ENCODE measurements around the gene HMGCS2.

HMGCS2 gene

DNA sequence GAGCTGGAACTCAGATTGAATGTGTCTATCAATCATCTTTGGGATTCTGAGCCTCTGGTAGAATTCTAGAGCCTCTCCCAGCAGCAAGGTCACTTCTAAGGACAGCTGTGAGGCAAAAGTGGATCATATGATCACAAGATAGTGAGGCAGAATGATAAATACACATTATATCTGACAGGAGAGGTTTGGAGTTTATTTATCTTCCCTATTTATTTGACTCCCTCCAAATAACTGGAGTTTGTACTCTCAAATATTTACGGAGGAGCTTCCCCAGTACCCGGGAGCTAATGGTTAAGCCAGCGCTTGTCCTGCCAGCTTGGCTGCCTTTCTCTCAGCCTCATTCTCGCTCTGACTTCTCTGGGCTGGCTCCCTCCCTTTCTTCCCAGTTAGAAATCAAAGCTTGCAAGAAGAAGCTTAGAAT lies 2.3 kb downstream of the HMGCS2 start:
- no peak overlapping the region for H3K4me3 ChIP-seq (ENCODE audit: control insufficient read depth, low read depth, low read length)
- no peak for DNase-seq (ENCODE audit: low read depth)
- TF ChIP-seq CTCF (conservative IDR thresholded peaks at IDR 0.05; ENCODE audit: control insufficient read depth, insufficient read depth, low read depth, low read length): no peak

DNA sequence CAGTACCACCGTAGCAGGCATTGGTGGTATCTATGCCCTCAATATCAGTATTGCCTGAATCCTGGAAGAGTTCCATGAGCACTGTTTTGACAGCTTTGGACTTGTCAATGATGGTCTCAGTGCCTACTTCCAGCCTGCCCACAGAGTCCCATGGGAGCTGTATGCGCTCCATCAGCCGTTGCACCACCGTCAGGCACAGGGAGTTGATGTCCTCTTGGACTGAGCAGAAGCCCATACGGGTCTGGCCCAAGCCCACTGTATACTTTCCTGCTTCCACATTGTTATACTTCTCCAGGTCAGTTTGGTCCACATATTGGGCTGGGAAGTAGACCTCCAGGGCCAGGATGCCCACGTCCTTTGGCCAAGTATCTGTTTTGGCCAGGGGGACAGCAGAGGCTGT lies 4.5 kb downstream of the HMGCS2 start:
- DNase-seq (ENCODE audit: low read depth): no peak
- no peak for TF ChIP-seq CTCF (conservative IDR thresholded peaks at IDR 0.05; ENCODE audit: control insufficient read depth, insufficient read depth, low read depth, low read length)
- no peak overlapping the region for H3K4me3 ChIP-seq (ENCODE audit: control insufficient read depth, low read depth, low read length)

DNA sequence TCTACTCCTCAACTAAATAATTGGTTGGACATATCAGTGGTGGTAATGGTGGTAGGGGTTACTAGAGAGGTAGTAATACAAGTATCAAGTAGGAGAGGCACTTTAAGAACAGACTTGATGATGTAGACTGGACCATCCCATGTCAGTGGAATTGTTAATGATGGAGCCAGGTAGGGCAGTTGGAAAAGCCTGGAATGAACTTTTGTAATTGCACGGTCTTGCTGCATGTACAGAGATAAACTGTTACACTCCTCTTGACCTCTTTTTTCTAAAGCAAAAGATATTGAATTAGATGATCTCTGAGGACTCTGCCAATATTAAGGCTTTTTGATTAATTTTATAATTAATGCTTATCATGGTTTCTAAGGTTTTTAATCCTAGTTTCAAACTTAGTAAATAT lies 5.8 kb downstream of the HMGCS2 start:
- H3K4me3 ChIP-seq (ENCODE audit: control insufficient read depth, low read depth, low read length): no peak overlapping the region
- DNase-seq (ENCODE audit: low read depth): no peak
- no peak for TF ChIP-seq CTCF (conservative IDR thresholded peaks at IDR 0.05; ENCODE audit: control insufficient read depth, insufficient read depth, low read depth, low read length)

- no peak for DNase-seq (ENCODE audit: low read depth)
- H3K4me3 ChIP-seq (ENCODE audit: control insufficient read depth, low read depth, low read length): no peak overlapping the region
- no peak for TF ChIP-seq CTCF (conservative IDR thresholded peaks at IDR 0.05; ENCODE audit: control insufficient read depth, insufficient read depth, low read depth, low read length)
These were observed 6.3 kb downstream of the HMGCS2 start for GRCh38 chr1:119762409-119762808.

GRCh38 chr1:119758584-119758983 lies 10.1 kb downstream of the HMGCS2 start:
- no peak for DNase-seq (ENCODE audit: low read depth)
- no peak for TF ChIP-seq CTCF (conservative IDR thresholded peaks at IDR 0.05; ENCODE audit: control insufficient read depth, insufficient read depth, low read depth, low read length)
- H3K4me3 ChIP-seq (ENCODE audit: control insufficient read depth, low read depth, low read length): no peak overlapping the region

DNA sequence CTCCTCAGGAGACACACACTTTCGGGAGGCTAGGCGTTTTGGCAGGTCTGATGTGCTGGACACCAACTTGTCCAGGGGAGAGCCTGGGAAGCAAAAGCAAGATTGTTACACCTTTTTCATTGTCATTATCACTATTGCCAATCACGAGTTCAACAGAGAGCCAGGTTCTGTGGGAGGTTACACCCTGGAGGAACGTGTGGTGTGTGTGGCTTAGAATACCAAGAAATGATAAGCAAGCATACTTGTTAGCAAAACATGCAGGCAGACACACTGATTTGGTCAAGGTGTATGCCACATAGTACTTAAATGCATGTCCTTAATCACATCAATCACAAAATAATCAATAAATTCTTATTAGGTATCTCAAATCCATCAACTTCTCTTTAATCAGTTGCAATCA lies 16.1 kb downstream of the HMGCS2 start:
- no peak for DNase-seq (ENCODE audit: low read depth)
- TF ChIP-seq CTCF (conservative IDR thresholded peaks at IDR 0.05; ENCODE audit: control insufficient read depth, insufficient read depth, low read depth, low read length): no peak
- no peak overlapping the region for H3K4me3 ChIP-seq (ENCODE audit: control insufficient read depth, low read depth, low read length)

DNA sequence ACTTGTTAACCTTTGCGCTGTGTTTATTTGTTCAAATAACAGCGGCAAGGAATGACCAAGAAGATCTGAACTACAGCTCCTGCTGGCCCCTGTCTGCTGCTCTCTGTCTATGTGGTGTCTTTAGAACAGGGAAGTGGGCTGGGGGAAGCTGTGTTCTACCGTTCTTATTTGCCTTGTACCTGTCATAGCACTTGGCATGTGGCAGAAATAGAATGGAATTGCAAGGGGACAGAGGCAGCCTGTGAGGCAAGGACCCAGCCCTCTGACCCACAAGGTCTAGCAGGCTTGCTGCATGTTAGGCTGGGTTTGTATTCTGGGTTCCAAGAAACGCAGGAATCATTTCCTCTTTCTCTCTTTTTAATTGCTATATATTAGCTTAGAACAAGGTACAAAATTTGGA lies 20.7 kb downstream of the HMGCS2 start:
- TF ChIP-seq CTCF (conservative IDR thresholded peaks at IDR 0.05; ENCODE audit: control insufficient read depth, insufficient read depth, low read depth, low read length): no peak
- H3K4me3 ChIP-seq (ENCODE audit: control insufficient read depth, low read depth, low read length): no peak overlapping the region
- DNase-seq (ENCODE audit: low read depth): no peak
